Hepatocyte (in vitro differentiated cells): ENCODE data around the gene RBM27. TPM values are rescaled to one million over a fixed set of nuclear protein-coding genes. Genes with fewer than 3 reads are reported as not detected.
A peak's percentile ranks its signal among the peaks of the same experiment; 100 is the strongest.

Source experiments
- DNase-seq: peaks from one replicate; pipeline ENCODE4 v3.0.0-alpha.2; 2016; ENCODE audit warnings: low spot score
- H2AFZ ChIP-seq: fragments of 200-600 bp; sonication (generic); 2 replicates; pipeline ENCODE4 v1.6.0; 2016; ENCODE audit warnings: antibody characterized with exemption, mild to moderate bottlenecking
- H3K27ac ChIP-seq: fragments of 200-600 bp; sonication (generic); 2 replicates; pipeline ENCODE4 v1.5.1; 2016; ENCODE audit warnings: mild to moderate bottlenecking
- H3K27me3 ChIP-seq: fragments of 200-600 bp; sonication (generic); 2 replicates; pipeline ENCODE4 v1.6.1; 2016
- H3K36me3 ChIP-seq: fragments of 200-600 bp; sonication (generic); replicated peaks from 2 replicates; pipeline ENCODE4 v1.5.1; 2016; ENCODE audit warnings: low read depth; ENCODE audit not compliant: insufficient read depth
- H3K4me1 ChIP-seq: fragments of 200-600 bp; sonication (generic); 2 replicates; pipeline ENCODE4 v1.5.1; 2016; ENCODE audit warnings: mild to moderate bottlenecking, moderate library complexity; ENCODE audit not compliant: insufficient read depth
- H3K4me2 ChIP-seq: fragments of 200-600 bp; sonication (generic); 2 replicates; pipeline ENCODE4 v1.6.0; 2016
- H3K4me3 ChIP-seq: fragments of 200-600 bp; sonication (generic); 2 replicates; pipeline ENCODE4 v1.5.1; 2016; ENCODE audit warnings: mild to moderate bottlenecking
- H3K79me2 ChIP-seq: fragments of 200-600 bp; sonication (generic); 2 replicates; pipeline ENCODE4 v1.6.0; 2017; ENCODE audit warnings: mild to moderate bottlenecking
- H3K9me2 ChIP-seq: fragments of 200-600 bp; sonication (generic); replicated peaks from 2 replicates; pipeline ENCODE4 v1.6.0; 2017; ENCODE audit warnings: mild to moderate bottlenecking; ENCODE audit not compliant: insufficient read depth
- H3K9me3 ChIP-seq: fragments of 200-600 bp; sonication (generic); 2 replicates; pipeline ENCODE4 v1.5.1; 2016; ENCODE audit warnings: low read depth, mild to moderate bottlenecking
- H4K20me1 ChIP-seq: fragments of 200-600 bp; sonication (generic); 2 replicates; pipeline ENCODE4 v1.6.0; 2016; ENCODE audit warnings: mild to moderate bottlenecking; ENCODE audit not compliant: insufficient read depth, poor library complexity, severe bottlenecking
- CTCF ChIP-seq: fragments of 200-600 bp; sonication (generic); IDR thresholded peaks from 2 replicates; pipeline ENCODE4 v1.5.1; 2016; ENCODE audit warnings: antibody characterized with exemption, mild to moderate bottlenecking; ENCODE audit not compliant: poor library complexity
- EZH2 ChIP-seq: fragments of 200-600 bp; sonication (generic); IDR thresholded peaks from 2 replicates; pipeline ENCODE4 v1.6.1; 2016; ENCODE audit warnings: antibody characterized with exemption, mild to moderate bottlenecking, borderline replicate concordance
- EZH2phosphoT487 ChIP-seq: fragments of 200-600 bp; sonication (generic); IDR thresholded peaks from one replicate; pipeline ENCODE4 v1.6.1; 2018; ENCODE audit warnings: antibody characterized with exemption, mild to moderate bottlenecking, low read depth, moderate library complexity; ENCODE audit not compliant: unreplicated experiment, severe bottlenecking
- WGBS: methylation state at CpG from one replicate; pipeline ENCODE4 v1.1.6; 2016; ENCODE audit warnings: low lambda C conversion rate; ENCODE audit errors: missing lambda C conversion rate; 5-methylcytosine and 5-hydroxymethylcytosine counted together
- polyA plus RNA-seq: library from polyadenylated mRNA; unstranded; fragments of >200 nt; fragmentation: Nextera tagmentation; extraction: Ambion mirVana; gene quantifications from 2 replicates; pipeline ENCODE4 v1.2.1, GENCODE V29; 2016
- total RNA-seq: library from RNA; depleted of rRNA; stranded (reverse); fragments of >200 nt; gene quantifications from 2 replicates; pipeline ENCODE4 v1.2.3, GENCODE V29; 2014

RBM27 gene
- total and polyA plus RNA-seq, 2 experiments from 2014 or later: 3.0 to 28.8 TPM

GRCh38 chr5:146205499-146206202, 2.2 kb downstream of the RBM27 start:
- H3K27ac ChIP-seq: no peak overlapping the region
- no peaks in the 10 kb centered on the region for H3K9me3 ChIP-seq
- no peak for DNase-seq
- no peaks in the 10 kb centered on the region for H3K27me3 ChIP-seq
- peaks cover 15% of the 10 kb centered on the region for H3K4me1 ChIP-seq
- H3K79me2 ChIP-seq: peaks cover 68% of the 10 kb centered on the region
- no peak overlapping the region for H3K4me3 ChIP-seq
- no peaks in the 10 kb centered on the region for H3K9me2 ChIP-seq
- peaks cover 39% of the 10 kb centered on the region for H4K20me1 ChIP-seq
- peak overlapping the region; percentile 72 for H3K4me2 ChIP-seq
- no peak overlapping the region for H2AFZ ChIP-seq
- no peaks in the 10 kb centered on the region for H3K36me3 ChIP-seq
- TF ChIP-seq EZH2phosphoT487 (no peak), EZH2 (no peak), CTCF (no peak)
- WGBS: 94% methylated on average over 11 of the region's 11 CpGs

- peaks cover 15% of the 10 kb centered on the region for H3K4me1 ChIP-seq
- H3K27me3 ChIP-seq: no peaks in the 10 kb centered on the region
- H3K4me3 ChIP-seq: no peak overlapping the region
- no peaks in the 10 kb centered on the region for H3K9me2 ChIP-seq
- H4K20me1 ChIP-seq: peaks cover 39% of the 10 kb centered on the region
- no peak for TF ChIP-seq CTCF
- TF ChIP-seq EZH2phosphoT487: no peak
- no peak for TF ChIP-seq EZH2
- H3K36me3 ChIP-seq: no peaks in the 10 kb centered on the region
- DNase-seq: no peak
- no peak overlapping the region for H2AFZ ChIP-seq
- 67% methylated on average over 2 of the region's 2 CpGs for WGBS
- H3K27ac ChIP-seq: no peak overlapping the region
- peak overlapping the region; percentile 72 for H3K4me2 ChIP-seq
- no peaks in the 10 kb centered on the region for H3K9me3 ChIP-seq
- peaks cover 74% of the 10 kb centered on the region for H3K79me2 ChIP-seq
Observed at GRCh38 chr5:146206257-146206656, 2.9 kb downstream of the RBM27 start.

GRCh38 chr5:146208916-146209522, 5.6 kb downstream of the RBM27 start:
- Histone ChIP-seq H3K79me2 (peaks cover 99% of the 10 kb centered on the region), H3K9me3 (no peaks in the 10 kb centered on the region), H3K4me2 (no peak overlapping the region), H3K36me3 (no peaks in the 10 kb centered on the region), H3K9me2 (no peaks in the 10 kb centered on the region), H4K20me1 (peaks cover 53% of the 10 kb centered on the region), H3K27ac (no peak overlapping the region), H2AFZ (no peak overlapping the region), H3K27me3 (no peaks in the 10 kb centered on the region), H3K4me1 (peaks cover 15% of the 10 kb centered on the region), H3K4me3 (no peak overlapping the region)
- no peak for DNase-seq
- 85% methylated on average over 3 of the region's 3 CpGs for WGBS
- no peak for TF ChIP-seq EZH2
- TF ChIP-seq EZH2phosphoT487: no peak
- TF ChIP-seq CTCF: no peak
